GM12874 (cell line): Measurements from ENCODE around the gene SLX9.

Source experiments
- TF ChIP-seq, protein P1 (sequence below): IDR thresholded peaks from 2 replicates; pipeline ENCODE4 v1.5.1; 2011; ENCODE audit warnings: low read depth, mild to moderate bottlenecking, control low read depth, low read length, moderate library complexity; ENCODE audit not compliant: insufficient read depth

Gene SLX9

DNA sequence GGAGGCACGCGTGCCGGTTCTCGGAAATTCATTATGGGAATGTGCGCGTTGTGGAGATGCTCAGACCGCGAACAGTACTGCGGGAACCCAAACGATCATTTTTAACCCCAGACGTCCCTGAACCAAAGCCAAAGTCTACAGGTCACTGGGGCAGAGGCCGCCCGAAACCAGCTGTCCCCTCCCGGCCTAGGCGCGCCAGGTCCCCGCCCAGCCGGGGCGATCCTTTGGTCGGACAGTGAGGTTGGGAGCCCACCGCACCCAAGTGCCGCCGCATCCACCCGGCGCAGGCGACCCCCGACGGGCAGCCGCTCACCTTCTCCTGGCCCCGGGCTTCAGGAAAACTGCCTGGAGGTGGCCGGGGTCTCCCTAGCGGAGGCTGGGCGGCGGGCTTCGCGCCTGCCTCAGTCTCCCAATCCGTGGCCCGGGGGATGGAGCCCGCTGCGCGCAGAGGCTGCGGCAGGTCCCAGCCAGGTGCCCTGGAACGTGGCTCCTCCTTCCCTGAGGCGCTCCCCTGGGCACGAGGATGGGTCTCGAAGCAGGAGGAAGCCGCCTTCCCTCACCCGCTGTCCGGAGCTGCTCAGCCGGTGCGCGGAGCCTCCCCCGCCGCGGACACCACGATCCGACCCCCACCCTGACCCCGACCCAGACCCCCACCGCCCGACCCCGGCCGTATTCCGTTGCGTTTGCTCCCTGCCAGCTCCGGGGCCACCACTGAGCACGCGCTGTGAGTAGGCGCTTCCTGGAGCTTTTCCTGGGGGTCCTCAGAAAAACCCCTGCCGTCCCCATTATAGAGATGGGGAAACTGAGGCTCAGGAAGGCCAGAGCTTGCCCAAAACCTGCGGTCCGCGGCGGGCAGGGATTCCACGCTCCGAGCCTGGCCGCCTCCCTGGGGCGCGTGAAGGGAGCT lies 8.1 kb upstream of the SLX9 start:
- TF ChIP-seq, protein P1, sequence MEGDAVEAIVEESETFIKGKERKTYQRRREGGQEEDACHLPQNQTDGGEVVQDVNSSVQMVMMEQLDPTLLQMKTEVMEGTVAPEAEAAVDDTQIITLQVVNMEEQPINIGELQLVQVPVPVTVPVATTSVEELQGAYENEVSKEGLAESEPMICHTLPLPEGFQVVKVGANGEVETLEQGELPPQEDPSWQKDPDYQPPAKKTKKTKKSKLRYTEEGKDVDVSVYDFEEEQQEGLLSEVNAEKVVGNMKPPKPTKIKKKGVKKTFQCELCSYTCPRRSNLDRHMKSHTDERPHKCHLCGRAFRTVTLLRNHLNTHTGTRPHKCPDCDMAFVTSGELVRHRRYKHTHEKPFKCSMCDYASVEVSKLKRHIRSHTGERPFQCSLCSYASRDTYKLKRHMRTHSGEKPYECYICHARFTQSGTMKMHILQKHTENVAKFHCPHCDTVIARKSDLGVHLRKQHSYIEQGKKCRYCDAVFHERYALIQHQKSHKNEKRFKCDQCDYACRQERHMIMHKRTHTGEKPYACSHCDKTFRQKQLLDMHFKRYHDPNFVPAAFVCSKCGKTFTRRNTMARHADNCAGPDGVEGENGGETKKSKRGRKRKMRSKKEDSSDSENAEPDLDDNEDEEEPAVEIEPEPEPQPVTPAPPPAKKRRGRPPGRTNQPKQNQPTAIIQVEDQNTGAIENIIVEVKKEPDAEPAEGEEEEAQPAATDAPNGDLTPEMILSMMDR = no peak

DNA sequence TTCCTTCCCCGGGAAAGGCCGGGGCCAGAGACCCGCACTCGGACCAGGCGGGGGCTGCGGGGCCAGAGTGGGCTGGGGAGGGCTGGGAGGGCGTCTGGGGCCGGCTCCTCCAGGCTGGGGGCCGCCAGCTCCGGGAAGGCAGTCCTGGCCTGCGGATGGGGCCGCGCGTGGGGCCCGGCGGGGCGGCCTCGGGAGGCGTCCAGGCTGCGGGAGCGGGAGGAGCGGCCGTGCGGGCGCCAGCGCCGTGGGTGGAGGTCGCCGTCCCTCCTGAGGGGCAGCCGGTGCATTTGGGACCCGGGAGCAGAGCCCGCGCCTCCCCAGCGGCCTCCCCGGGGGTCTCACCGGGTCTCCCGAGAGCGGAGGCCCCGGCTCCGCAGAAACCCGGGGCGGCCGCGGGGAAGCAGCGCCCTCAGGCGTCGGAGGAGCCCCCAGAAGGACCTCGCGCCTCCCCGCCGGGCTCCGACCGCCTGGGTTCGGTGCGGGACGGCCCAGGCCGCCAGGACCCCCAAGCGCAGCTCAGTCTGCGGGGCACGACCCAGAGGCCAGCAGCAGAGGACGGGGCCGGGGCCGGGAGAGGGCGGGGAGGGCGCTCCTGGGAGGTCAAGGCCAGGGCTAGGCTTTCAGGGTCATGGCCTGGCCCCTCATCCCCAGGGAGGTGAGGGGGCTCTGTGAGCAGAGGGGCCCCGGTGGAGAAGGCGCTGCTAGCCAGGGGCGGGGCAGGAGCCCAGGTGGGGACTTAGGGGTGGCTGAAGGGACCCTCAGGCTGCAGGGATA lies 7.2 kb upstream of the SLX9 start:
- TF ChIP-seq, protein P1 = peak; percentile 82

DNA sequence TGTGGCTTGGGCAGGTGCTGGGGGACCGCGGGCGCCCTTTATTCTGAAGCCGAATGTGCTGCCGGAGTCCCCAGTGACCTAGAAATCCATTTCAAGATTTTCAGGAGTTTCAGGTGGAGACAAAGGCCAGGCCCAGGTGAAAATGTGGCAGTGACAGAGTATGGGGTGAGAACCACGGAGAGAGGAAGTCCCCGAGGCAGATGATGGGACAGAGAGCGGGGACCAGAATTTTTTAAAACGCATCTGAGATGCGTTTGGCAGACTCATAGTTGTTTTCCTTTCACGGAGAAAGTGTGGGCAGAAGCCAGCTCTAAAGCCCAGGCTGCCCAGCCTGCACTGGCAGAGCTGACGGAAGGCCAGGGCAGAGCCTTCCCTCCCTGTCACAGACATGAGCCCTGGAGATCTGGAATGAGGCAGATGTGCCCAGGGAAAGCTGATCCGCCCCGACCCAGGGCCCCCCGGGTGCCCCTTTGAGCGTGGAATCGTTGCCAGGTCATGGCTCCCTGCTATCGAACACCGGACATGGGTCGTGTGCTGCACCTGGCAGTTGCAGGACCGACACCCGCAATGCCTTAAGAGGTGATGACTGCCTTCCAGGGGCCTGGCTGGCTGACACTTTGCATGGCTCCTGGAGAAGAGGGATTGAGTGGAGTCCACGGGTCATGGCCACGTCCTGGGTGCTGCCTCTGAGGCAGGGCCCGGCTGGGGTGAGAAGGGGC lies 6.5 kb upstream of the SLX9 start:
- TF ChIP-seq, protein P1 = no peak

DNA sequence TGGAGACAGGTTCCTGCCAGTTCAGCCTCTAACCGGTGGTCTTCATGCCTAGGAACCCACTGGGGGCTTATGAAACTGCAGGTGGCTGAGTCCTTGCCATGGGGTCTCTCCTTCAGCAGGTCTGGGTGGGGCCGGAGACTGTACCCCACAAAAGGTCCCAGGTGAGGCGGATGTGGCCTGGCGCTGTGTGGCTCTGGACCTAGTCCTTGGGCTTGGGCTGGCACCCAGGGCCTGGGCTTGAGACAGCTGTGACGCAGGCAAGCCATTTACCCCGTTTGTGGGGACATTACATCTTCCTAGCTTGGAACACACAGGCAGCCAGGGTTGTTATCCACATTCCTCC lies 5.9 kb upstream of the SLX9 start:
- TF ChIP-seq, protein P1 = no peak

DNA sequence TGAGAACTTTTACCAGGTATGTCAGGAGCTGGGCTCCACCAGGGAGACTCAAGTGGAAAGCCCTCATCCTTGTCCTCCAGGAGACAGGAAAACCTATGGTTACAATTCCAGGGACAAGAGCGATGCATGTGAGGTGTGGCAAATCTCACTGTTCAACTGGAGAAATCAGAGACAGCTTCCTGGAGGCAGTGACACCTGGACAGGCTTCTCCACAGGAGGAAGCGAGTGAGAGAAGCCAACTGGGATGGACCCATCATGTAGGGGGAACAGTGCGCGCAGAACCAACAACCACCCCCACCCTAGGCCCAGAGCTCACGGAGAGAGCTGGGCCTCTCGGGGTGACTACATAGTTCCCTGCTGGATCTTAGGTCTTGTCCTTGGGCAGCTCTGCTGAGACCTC lies 5.6 kb upstream of the SLX9 start:
- TF ChIP-seq, protein P1 = no peak

DNA sequence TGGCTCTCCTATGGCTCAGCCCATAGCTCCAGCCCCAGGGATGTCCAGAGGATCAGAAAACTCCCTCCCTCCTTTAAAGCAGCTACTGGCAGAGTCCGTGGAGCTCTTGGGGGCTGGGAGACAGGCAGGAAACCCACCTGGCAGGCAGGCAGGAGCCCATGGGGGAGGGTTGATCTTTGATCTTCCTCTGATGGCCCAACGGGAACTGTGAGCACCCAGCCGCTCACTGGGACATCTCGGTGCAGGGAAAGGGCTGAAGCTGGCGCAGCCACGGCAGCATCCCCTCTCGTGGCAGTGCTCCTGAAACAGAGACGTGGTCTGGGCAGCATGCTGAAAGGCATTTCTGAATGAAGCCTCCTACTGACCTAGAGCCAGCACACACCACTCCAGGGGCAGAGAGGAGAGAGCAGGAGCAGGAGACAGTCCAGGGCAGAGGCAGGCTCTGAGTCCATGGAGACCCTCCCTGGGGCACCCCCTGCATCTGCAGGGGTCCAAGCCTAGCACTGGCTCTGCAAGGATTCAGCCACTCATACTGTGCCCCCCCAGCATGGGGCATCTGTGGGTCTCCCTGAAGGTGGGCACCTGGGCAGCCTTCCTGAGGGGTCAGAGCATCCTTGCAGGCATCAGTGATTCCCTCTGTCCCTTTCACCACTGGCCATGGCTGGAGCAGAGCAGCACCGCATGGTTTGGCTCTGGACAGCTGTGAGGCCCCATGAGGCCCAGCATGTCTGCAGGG lies 4.9 kb upstream of the SLX9 start:
- TF ChIP-seq, protein P1 = no peak
